Natural killer cell (primary cell): ENCODE results near the gene ACCS. TPM values are rescaled to one million over a fixed set of nuclear protein-coding genes. Genes with fewer than 3 reads are reported as not detected.

ENCODE experiments used
- ATAC-seq, 3 donors: fragments of 150-1000 bp in 2 of 3; fragments of 200-7000 bp in 1 of 3; cut with Tn5 transposase; 1 replicate in 1 of 3; 2 replicates in 2 of 3; pipeline ENCODE4 v1.10.0; 2021; ENCODE audit warnings: mild to moderate bottlenecking in 2 of 3, moderate library complexity in 2 of 3
- DNase-seq, 2 donors: peaks; one replicate each; pipeline versions ENCODE4 v3.0.0 to v3.0.0-alpha.2; 2013 to 2021; ENCODE audit warnings: mixed read lengths in 1 of 2
- H3K27ac ChIP-seq: one replicate; pipeline ENCODE4 v1.5.1; 2013; ENCODE audit warnings: mild to moderate bottlenecking, low read length
- H3K27me3 ChIP-seq: one replicate; pipeline ENCODE4 v1.6.1; 2013; ENCODE audit warnings: low read length; ENCODE audit not compliant: control insufficient read depth, insufficient read depth
- H3K36me3 ChIP-seq: one replicate; pipeline ENCODE4 v1.6.1; 2013; ENCODE audit warnings: low read length; ENCODE audit not compliant: control insufficient read depth, insufficient read depth
- H3K4me1 ChIP-seq: one replicate; pipeline ENCODE4 v1.6.1; 2013; ENCODE audit warnings: low read length; ENCODE audit not compliant: control insufficient read depth, insufficient read depth
- H3K4me3 ChIP-seq: one replicate; pipeline ENCODE4 v1.5.1; 2013; ENCODE audit warnings: low read length
- H3K9me3 ChIP-seq: one replicate; pipeline ENCODE4 v1.6.1; 2013; ENCODE audit warnings: low read length; ENCODE audit not compliant: control insufficient read depth, insufficient read depth
- H3K27ac Mint-ChIP-seq, 2 donors: one replicate each; pipeline ENCODE4 v1.8.0; 2022; ENCODE audit warnings: mild to moderate bottlenecking in 2 of 2, mixed read lengths in 2 of 2, moderate library complexity in 1 of 2
- H3K27me3 Mint-ChIP-seq, 2 donors: one replicate each; pipeline ENCODE4 v1.8.0; 2022; ENCODE audit warnings: low read depth in 2 of 2, mixed read lengths in 2 of 2
- H3K36me3 Mint-ChIP-seq: one replicate; pipeline ENCODE4 v1.8.0; 2022; ENCODE audit warnings: mixed read lengths
- H3K4me1 Mint-ChIP-seq, 2 donors: one replicate each; pipeline ENCODE4 v1.8.0; 2022; ENCODE audit warnings: mixed read lengths in 2 of 2
- H3K4me3 Mint-ChIP-seq: one replicate; pipeline ENCODE4 v1.8.0; 2022; ENCODE audit warnings: mild to moderate bottlenecking, moderate library complexity, mixed read lengths
- H3K9me3 Mint-ChIP-seq, 2 donors: one replicate each; pipeline ENCODE4 v1.8.0; 2022; ENCODE audit warnings: mixed read lengths in 2 of 2
- WGBS: methylation state at CpG from one replicate; pipeline ENCODE4 v1.1.7; 2013; ENCODE audit warnings: missing lambda C conversion rate; ENCODE audit not compliant: insufficient coverage; 5-methylcytosine and 5-hydroxymethylcytosine counted together
- intact Hi-C: fragments of 100-400 bp; cut with micrococcal nuclease; formaldehyde crosslinking; loops from one replicate; pipeline ENCODE4 v1.14.2; 2022
- total RNA-seq, 4 donors: library from RNA; stranded (reverse); fragments of 120-200 nt in 1 of 4; gene quantifications; one replicate each; pipeline versions ENCODE4 v1.2.3 to v1.2.4, GENCODE V29; 2013 to 2022
- TF ChIP-seq, protein P1 (sequence below): fragments of 200-600 bp; IDR thresholded peaks from one replicate; pipeline ENCODE4 v1.8.0; 2022; ENCODE audit warnings: antibody characterized with exemption

The ACCS gene
- total RNA-seq, 3 donors from 2014 or later (not counting 1 experiment from before 2014, with no cell fraction given), result 16.3 to 32.1 (median 31.9) TPM

DNA sequence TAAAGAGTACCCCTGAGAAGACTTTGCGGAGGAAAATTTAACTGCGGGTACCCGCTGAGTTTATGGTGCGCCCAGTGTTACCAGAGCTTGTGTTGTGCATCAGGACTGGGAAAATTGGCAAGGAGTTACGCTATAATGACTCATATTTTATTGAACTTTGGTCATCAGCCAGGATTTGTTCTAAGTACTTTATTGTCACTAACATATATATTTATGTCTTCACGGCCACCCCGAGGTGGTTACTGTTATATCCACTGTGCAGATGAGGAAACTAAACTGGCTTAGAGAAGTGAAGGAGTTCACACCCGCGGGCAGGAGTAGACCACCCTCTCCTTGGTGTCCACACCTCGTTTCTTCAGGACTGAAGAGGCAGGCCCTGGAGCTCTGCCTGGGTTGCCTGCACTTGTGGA lies 667 bp downstream of the ACCS start:
- H3K9me3 Mint-ChIP-seq, result no peaks in the 10 kb centered on the region
- no peaks in the 10 kb centered on the region for H3K27me3 ChIP-seq
- DNase-seq (peak in 1 of 2 donors; percentile 29), ATAC-seq (no peak)
- H3K4me3 Mint-ChIP-seq, result peak overlapping the region; percentile 93
- peak overlapping the region; percentile 96 for H3K4me3 ChIP-seq
- H3K27me3 Mint-ChIP-seq, result peaks cover 0 to 3% of the 10 kb centered on the region in 2 donors
- H3K36me3 ChIP-seq, result no peaks in the 10 kb centered on the region
- 52% methylated on average over 9 of the region's 10 CpGs for WGBS
- intact Hi-C loops, result loop anchor here (2.0 kb wide), 1 partner anchor 30 kb away; no protein-coding TSS in a partner anchor
- H3K9me3 ChIP-seq, result no peaks in the 10 kb centered on the region
- peak overlapping the region; percentile 70 for H3K27ac ChIP-seq
- TF ChIP-seq, protein P1, sequence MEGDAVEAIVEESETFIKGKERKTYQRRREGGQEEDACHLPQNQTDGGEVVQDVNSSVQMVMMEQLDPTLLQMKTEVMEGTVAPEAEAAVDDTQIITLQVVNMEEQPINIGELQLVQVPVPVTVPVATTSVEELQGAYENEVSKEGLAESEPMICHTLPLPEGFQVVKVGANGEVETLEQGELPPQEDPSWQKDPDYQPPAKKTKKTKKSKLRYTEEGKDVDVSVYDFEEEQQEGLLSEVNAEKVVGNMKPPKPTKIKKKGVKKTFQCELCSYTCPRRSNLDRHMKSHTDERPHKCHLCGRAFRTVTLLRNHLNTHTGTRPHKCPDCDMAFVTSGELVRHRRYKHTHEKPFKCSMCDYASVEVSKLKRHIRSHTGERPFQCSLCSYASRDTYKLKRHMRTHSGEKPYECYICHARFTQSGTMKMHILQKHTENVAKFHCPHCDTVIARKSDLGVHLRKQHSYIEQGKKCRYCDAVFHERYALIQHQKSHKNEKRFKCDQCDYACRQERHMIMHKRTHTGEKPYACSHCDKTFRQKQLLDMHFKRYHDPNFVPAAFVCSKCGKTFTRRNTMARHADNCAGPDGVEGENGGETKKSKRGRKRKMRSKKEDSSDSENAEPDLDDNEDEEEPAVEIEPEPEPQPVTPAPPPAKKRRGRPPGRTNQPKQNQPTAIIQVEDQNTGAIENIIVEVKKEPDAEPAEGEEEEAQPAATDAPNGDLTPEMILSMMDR, result no peak
- peaks cover 5% of the 10 kb centered on the region for H3K36me3 Mint-ChIP-seq
- H3K4me1 Mint-ChIP-seq, result peaks cover 20 to 33% of the 10 kb centered on the region in 2 donors
- H3K4me1 ChIP-seq, result peaks cover 13% of the 10 kb centered on the region
- peak overlapping the region; percentile 79 to 95 for H3K27ac Mint-ChIP-seq

DNA sequence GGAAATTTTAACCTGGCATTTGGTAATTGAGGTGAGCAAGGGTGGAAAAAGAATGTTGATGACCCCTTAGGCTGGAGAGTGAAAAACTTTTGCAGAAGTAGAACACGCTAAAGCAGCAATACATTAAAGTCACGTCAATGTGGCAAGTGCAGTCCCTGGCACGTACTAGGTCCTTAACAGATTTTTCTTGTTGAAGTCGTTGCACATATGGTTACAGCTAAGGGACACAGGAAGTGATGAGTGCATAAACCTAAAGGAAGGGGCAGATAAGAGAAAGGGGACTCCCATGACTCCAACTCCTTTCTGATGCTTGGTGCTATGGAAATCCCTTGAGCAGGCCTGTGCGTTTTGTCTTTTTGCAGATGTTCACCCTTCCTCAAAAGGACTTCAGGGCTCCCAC lies 1.2 kb downstream of the ACCS start:
- intact Hi-C loops, result loop anchor here (2.0 kb wide), 1 partner anchor 30 kb away; no protein-coding TSS in a partner anchor
- Histone ChIP-seq H3K36me3 (no peaks in the 10 kb centered on the region), H3K27me3 (no peaks in the 10 kb centered on the region), H3K27ac (no peak overlapping the region), H3K9me3 (no peaks in the 10 kb centered on the region), H3K4me3 (no peak overlapping the region), H3K4me1 (peaks cover 13% of the 10 kb centered on the region)
- Mint-ChIP-seq H3K4me3 (peak overlapping the region; percentile 93), H3K36me3 (peaks cover 5% of the 10 kb centered on the region), H3K27me3 (peaks cover 0 to 3% of the 10 kb centered on the region in 2 donors), H3K9me3 (no peaks in the 10 kb centered on the region), H3K27ac (peak overlapping the region; percentile 79 to 95), H3K4me1 (peaks cover 20 to 33% of the 10 kb centered on the region in 2 donors)
- TF ChIP-seq, protein P1, result no peak
- peak in 1 of 2 donors; percentile 6 for DNase-seq
- no peak for ATAC-seq
- WGBS, result 54% methylated on average over 5 of the region's 5 CpGs

DNA sequence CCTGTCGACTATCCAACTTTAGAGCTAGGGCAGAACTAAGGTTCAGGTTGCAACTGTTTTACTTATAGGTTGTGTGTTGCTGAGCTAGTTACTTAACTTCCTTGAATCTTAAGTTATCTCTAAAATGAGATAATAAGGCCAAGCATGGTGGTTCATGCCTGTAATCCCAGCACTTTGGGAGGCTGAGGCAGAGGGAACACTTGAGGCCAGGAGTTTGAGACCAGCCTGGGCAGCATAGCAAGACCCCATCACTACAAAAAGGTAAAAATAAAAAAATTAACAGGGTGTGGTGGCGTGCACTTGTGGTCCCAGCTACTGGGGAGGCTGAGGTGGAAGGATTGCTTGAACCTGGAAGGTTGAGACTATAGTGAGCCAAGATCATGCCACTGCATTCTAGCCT lies 2.1 kb downstream of the ACCS start:
- WGBS, result 100% methylated on average over 2 of the region's 2 CpGs
- Mint-ChIP-seq H3K4me1 (peaks cover 20 to 33% of the 10 kb centered on the region in 2 donors), H3K27ac (peak overlapping the region in 1 of 2 donors; percentile 95), H3K36me3 (peaks cover 5% of the 10 kb centered on the region), H3K4me3 (no peak overlapping the region), H3K9me3 (no peaks in the 10 kb centered on the region), H3K27me3 (peaks cover 0 to 3% of the 10 kb centered on the region in 2 donors)
- TF ChIP-seq, protein P1, result no peak
- Histone ChIP-seq H3K4me1 (peaks cover 13% of the 10 kb centered on the region), H3K4me3 (no peak overlapping the region), H3K27ac (no peak overlapping the region), H3K9me3 (no peaks in the 10 kb centered on the region), H3K36me3 (peaks cover 1% of the 10 kb centered on the region), H3K27me3 (no peaks in the 10 kb centered on the region)
- ATAC-seq (no peak), DNase-seq (no peak)
- intact Hi-C loops, result no loop called here

DNA sequence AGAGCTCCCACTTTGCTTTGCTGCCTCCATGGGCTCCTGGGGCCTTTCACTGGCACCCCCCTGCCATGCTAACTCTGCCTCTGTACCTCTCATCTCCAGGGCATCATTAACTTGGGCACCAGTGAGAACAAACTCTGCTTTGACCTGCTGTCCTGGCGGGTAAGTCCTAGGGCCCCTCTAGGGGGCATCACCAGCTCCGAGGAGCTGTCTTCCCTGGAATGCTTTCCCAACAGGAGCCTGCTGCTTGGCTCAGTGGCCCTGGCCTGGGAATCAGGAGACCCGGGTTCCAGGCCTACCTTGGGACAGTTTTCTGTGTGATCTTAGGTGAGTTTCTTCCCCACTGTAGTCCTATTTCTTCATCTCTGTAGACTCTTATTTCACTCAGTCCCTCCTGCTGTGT lies 5.1 kb downstream of the ACCS start:
- Mint-ChIP-seq H3K27me3 (no peaks in the 10 kb centered on the region), H3K36me3 (peaks cover 5% of the 10 kb centered on the region), H3K4me1 (peaks cover 9 to 25% of the 10 kb centered on the region in 2 donors), H3K9me3 (no peaks in the 10 kb centered on the region), H3K27ac (no peak overlapping the region), H3K4me3 (no peak overlapping the region)
- intact Hi-C loops, result no loop called here
- H3K27ac ChIP-seq, result no peak overlapping the region
- 91% methylated on average over 2 of the region's 3 CpGs for WGBS
- no peaks in the 10 kb centered on the region for H3K9me3 ChIP-seq
- H3K36me3 ChIP-seq, result peaks cover 8% of the 10 kb centered on the region
- H3K27me3 ChIP-seq, result no peaks in the 10 kb centered on the region
- H3K4me1 ChIP-seq, result peaks cover 9% of the 10 kb centered on the region
- ATAC-seq, result no peak
- DNase-seq, result no peak
- no peak overlapping the region for H3K4me3 ChIP-seq
- TF ChIP-seq, protein P1, result no peak
